SH-SY5Y (cell line): ENCODE measurements around the gene CAMTA1.

Experiments
- GATA2 ChIP-seq: IDR thresholded peaks from 2 replicates; pipeline ENCODE4 v1.6.1; 2011; ENCODE audit warnings: mild to moderate bottlenecking, low read depth, low read length
- GATA3 ChIP-seq: IDR thresholded peaks from 2 replicates; pipeline ENCODE4 v1.6.1; 2011; ENCODE audit warnings: low read depth, mild to moderate bottlenecking, low read length, moderate library complexity

GRCh38 chr1:6824665-6825368, 39.6 kb downstream of the CAMTA1 start:
- TF ChIP-seq GATA3 (no peak), GATA2 (no peak)
